Glomerular visceral epithelial cell (primary cell): ENCODE measurements around the gene ZBTB32.

Experiments
- DNase-seq: peaks from one replicate; pipeline ENCODE4 v3.0.0-alpha.2; 2016; ENCODE audit errors: extremely low spot score

Gene ZBTB32

GRCh38 chr19:35752746-35753350 lies 48.5 kb downstream of the ZBTB32 start:
- DNase-seq = no peak

- DNase-seq = no peak
These were observed 49.4 kb downstream of the ZBTB32 start for GRCh38 chr19:35753634-35754369.

- no peak for DNase-seq
These were observed 50.2 kb downstream of the ZBTB32 start for GRCh38 chr19:35754370-35755130.

- no peak for DNase-seq
These were observed 50.8 kb downstream of the ZBTB32 start for GRCh38 chr19:35755131-35755549.

- no peak for DNase-seq
These were observed 51.4 kb downstream of the ZBTB32 start for GRCh38 chr19:35755550-35756376.

- no peak for DNase-seq
These were observed 52.2 kb downstream of the ZBTB32 start, which contains the start of gene HSPB6 for GRCh38 chr19:35756377-35757230. HSPB6 (minus strand) TSS chr19:35757029; CDS start chr19:35757008, 21 bp downstream.

- DNase-seq = peak; percentile 71
These were observed 52.9 kb downstream of the ZBTB32 start for GRCh38 chr19:35757231-35757748.

- peak; percentile 99 for DNase-seq
These were observed 53.6 kb downstream of the ZBTB32 start, which contains the start of gene PROSER3 for GRCh38 chr19:35757749-35758608. PROSER3 (plus strand) TSS chr19:35758176; CDS start chr19:35758216, 40 bp downstream.

GRCh38 chr19:35759697-35760096 lies 55.3 kb downstream of the ZBTB32 start:
- no peak for DNase-seq

GRCh38 chr19:35760711-35761349 lies 56.5 kb downstream of the ZBTB32 start:
- DNase-seq = peak; percentile 35

GRCh38 chr19:35764432-35765315 lies 60.3 kb downstream of the ZBTB32 start:
- no peak for DNase-seq
